HepG2 (cell line): ENCODE measurements around the gene CASP7. TPM values are rescaled to one million over a fixed set of nuclear protein-coding genes. Genes with fewer than 3 reads are reported as not detected.

Experiments
- CC2D1A ChIP-seq: sonication (generic); formaldehyde crosslinking; IDR thresholded peaks from 2 replicates; pipeline ENCODE4 v1.8.1; 2023; ENCODE audit warnings: mild to moderate bottlenecking, missing genetic modification reagents
- CENPT ChIP-seq: sonication (generic); formaldehyde crosslinking; IDR thresholded peaks from 2 replicates; pipeline ENCODE4 v1.8.0; 2022; ENCODE audit warnings: low read depth, mild to moderate bottlenecking, moderate library complexity, missing genetic modification reagents
- CHD4 ChIP-seq: fragments of 200-600 bp; sonication (generic); IDR thresholded peaks from 2 replicates; pipeline ENCODE4 v1.7.0; 2017; ENCODE audit warnings: mild to moderate bottlenecking, low read length, borderline replicate concordance
- FIP1L1 ChIP-seq: fragments of 200-400 bp; formaldehyde crosslinking; IDR thresholded peaks from 2 replicates; pipeline ENCODE4 v1.6.1; 2018; ENCODE audit warnings: low read depth, mild to moderate bottlenecking, low read length, moderate library complexity, borderline replicate concordance; ENCODE audit not compliant: insufficient read depth
- KLF9 ChIP-seq: IDR thresholded peaks from 2 replicates; pipeline ENCODE4 v1.6.1; 2016; ENCODE audit warnings: low read depth
- MEIS1 ChIP-seq: sonication (generic); formaldehyde crosslinking; IDR thresholded peaks from 2 replicates; pipeline ENCODE4 v1.9.0; 2021; ENCODE audit warnings: mild to moderate bottlenecking, missing genetic modification reagents, moderate library complexity, borderline replicate concordance
- NFKBIZ ChIP-seq: IDR thresholded peaks from 2 replicates; pipeline ENCODE4 v1.6.1; 2018; ENCODE audit warnings: missing genetic modification reagents, missing compliant biosample characterization
- POLR2G ChIP-seq: fragments of 200-400 bp; formaldehyde crosslinking; IDR thresholded peaks from 2 replicates; pipeline ENCODE4 v1.6.1; 2018; ENCODE audit warnings: mild to moderate bottlenecking, low read depth, low read length, moderate library complexity
- SRSF4 ChIP-seq: fragments of 200-400 bp; formaldehyde crosslinking; IDR thresholded peaks from one replicate; pipeline ENCODE4 v1.6.1; 2018; ENCODE audit warnings: mild to moderate bottlenecking, low read depth, low read length, moderate library complexity; ENCODE audit not compliant: poor library complexity, severe bottlenecking
- TSC22D2 ChIP-seq: sonication (generic); formaldehyde crosslinking; IDR thresholded peaks from 2 replicates; pipeline ENCODE4 v1.5.1; 2020; ENCODE audit warnings: missing genetic modification reagents, mild to moderate bottlenecking, borderline replicate concordance
- U2AF2 ChIP-seq: fragments of 200-400 bp; formaldehyde crosslinking; IDR thresholded peaks from 2 replicates; pipeline ENCODE4 v1.6.1; 2017; ENCODE audit warnings: low read depth, mild to moderate bottlenecking, low read length
- YEATS2 ChIP-seq: sonication (generic); formaldehyde crosslinking; IDR thresholded peaks from 2 replicates; pipeline ENCODE4 v1.4.0; 2020; ENCODE audit warnings: missing genetic modification reagents, borderline replicate concordance
- ZNF549 ChIP-seq: sonication (generic); formaldehyde crosslinking; IDR thresholded peaks from 2 replicates; pipeline ENCODE4 v1.5.0; 2020; ENCODE audit warnings: missing genetic modification reagents
- ZNF777 ChIP-seq: sonication (generic); formaldehyde crosslinking; IDR thresholded peaks from 2 replicates; pipeline ENCODE4 v1.4.0; 2020; ENCODE audit warnings: missing genetic modification reagents
- ZSCAN22 ChIP-seq: sonication (generic); formaldehyde crosslinking; IDR thresholded peaks from 2 replicates; pipeline ENCODE4 v1.4.0; 2020; ENCODE audit warnings: mild to moderate bottlenecking, missing genetic modification reagents
- ZSCAN9 ChIP-seq: IDR thresholded peaks from 2 replicates; pipeline ENCODE4 v1.6.1; 2016; ENCODE audit warnings: borderline replicate concordance
- polyA plus RNA-seq, 8 experiments: library from polyadenylated mRNA; depleted of rRNA in 3 of 8; stranded (reverse) in 7 of 8; unstranded in 1 of 8; fragments of >200 nt; fragmentation: Illumina TruSeq in 4 of 8; extraction: Trizol in 4 of 8; gene quantifications; 2 replicates each; pipeline versions ENCODE4 v1.2.1 to v1.2.3, GENCODE V29; 2011 to 2016; ENCODE audit warnings: low read depth in 4 of 8, missing spikeins in 1 of 8, mixed read lengths in 1 of 8; ENCODE audit not compliant: insufficient read depth in 1 of 8
- total RNA-seq, 5 experiments: library from RNA; depleted of rRNA; stranded (reverse); fragments of >200 nt; fragmentation: Illumina TruSeq; extraction: Trizol; gene quantifications; 2 replicates each; pipeline ENCODE4 v1.2.3, GENCODE V29; 2016; ENCODE audit warnings: low read depth in 1 of 5
- TF ChIP-seq, protein P1 (sequence below): sonication (generic); formaldehyde crosslinking; IDR thresholded peaks from 2 replicates; pipeline ENCODE4 v1.8.1; 2023; ENCODE audit warnings: mild to moderate bottlenecking, missing genetic modification reagents, borderline replicate concordance
- TF ChIP-seq, protein P2 (sequence below): sonication (generic); formaldehyde crosslinking; conservative IDR thresholded peaks from 2 replicates; pipeline ENCODE4 v1.8.0; 2022; ENCODE audit warnings: mild to moderate bottlenecking, moderate library complexity, missing genetic modification reagents
- TF ChIP-seq, protein P3 (sequence below), 2 experiments: sonication (generic) in 1 of 2; formaldehyde crosslinking in 1 of 2; IDR thresholded peaks; 2 replicates each; pipeline versions ENCODE4 v1.6.1 to v1.9.0; 2014 to 2022; ENCODE audit warnings: antibody characterized with exemption in 1 of 2, borderline replicate concordance in 1 of 2, inconsistent platforms in 1 of 2, low read depth in 1 of 2, missing genetic modification reagents in 1 of 2

Gene CASP7
- total and polyA plus RNA-seq, 2 of the 13 experiments (the other 11 are each of a cell fraction or from before 2014, with no cell fraction given): 11.9 to 39.3 TPM

DNA sequence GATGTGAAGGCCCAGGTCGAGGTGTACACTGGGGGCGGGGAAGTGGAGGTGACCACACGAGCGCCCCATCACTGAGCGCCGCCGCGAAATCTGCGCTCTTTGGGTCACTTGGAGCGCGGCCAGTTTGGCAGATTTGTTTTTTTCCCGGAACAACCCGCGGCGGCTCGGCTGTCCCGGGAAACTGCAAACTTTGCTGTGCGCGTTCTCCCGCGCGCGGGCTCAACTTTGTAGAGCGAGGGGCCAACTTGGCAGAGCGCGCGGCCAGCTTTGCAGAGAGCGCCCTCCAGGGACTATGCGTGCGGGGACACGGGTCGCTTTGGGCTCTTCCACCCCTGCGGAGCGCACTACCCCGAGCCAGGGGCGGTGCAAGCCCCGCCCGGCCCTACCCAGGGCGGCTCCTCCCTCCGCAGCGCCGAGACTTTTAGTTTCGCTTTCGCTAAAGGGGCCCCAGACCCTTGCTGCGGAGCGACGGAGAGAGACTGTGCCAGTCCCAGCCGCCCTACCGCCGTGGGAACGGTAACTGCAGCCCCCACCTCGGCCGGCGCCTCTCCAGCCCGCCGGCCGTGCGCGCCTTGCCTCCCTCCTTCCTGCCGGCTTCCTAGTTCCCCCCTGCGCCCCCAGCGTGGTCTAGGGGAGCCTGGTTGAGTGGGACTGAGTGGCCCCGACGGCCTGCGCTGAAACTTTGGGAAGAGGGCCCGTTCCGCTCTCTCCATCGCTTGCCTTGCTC is at the start of gene CASP7 (continued):
- TF ChIP-seq ZNF549: no peak
- TF ChIP-seq U2AF2: no peak
- TF ChIP-seq YEATS2 (CRISPR knock-in tag): peak; percentile 65; the same call in 1 of the 2 replicates
- TF ChIP-seq ZNF777 (CRISPR knock-in tag): 0 out of 2 replicates have a peak, but pooled peaks have one; percentile 91
- TF ChIP-seq KLF9 (CRISPR knock-in tag): no peak
- no peak for TF ChIP-seq CHD4
- TF ChIP-seq CC2D1A (CRISPR knock-in tag): no peak
- peak; percentile 44; the same call in 1 of the 2 replicates for TF ChIP-seq TSC22D2 (CRISPR knock-in tag)
- TF ChIP-seq SRSF4: no peak
- TF ChIP-seq, protein P1, sequence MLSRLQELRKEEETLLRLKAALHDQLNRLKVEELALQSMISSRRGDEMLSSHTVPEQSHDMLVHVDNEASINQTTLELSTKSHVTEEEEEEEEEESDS: no peak
- peak; percentile 17; the same call in 1 of the 2 replicates for TF ChIP-seq ZSCAN9 (CRISPR knock-in tag)
- TF ChIP-seq NFKBIZ: no peak
- TF ChIP-seq ZSCAN22: no peak
- no peak for TF ChIP-seq MEIS1 (CRISPR knock-in tag)
- TF ChIP-seq, protein P2, sequence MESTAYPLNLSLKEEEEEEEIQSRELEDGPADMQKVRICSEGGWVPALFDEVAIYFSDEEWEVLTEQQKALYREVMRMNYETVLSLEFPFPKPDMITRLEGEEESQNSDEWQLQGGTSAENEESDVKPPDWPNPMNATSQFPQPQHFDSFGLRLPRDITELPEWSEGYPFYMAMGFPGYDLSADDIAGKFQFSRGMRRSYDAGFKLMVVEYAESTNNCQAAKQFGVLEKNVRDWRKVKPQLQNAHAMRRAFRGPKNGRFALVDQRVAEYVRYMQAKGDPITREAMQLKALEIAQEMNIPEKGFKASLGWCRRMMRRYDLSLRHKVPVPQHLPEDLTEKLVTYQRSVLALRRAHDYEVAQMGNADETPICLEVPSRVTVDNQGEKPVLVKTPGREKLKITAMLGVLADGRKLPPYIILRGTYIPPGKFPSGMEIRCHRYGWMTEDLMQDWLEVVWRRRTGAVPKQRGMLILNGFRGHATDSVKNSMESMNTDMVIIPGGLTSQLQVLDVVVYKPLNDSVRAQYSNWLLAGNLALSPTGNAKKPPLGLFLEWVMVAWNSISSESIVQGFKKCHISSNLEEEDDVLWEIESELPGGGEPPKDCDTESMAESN: no peak
- TF ChIP-seq FIP1L1: no peak
- peak; percentile 20; the same call in 1 of the 2 replicates for TF ChIP-seq CENPT
- peak; percentile 73 for TF ChIP-seq POLR2G
- TF ChIP-seq, protein P3, sequence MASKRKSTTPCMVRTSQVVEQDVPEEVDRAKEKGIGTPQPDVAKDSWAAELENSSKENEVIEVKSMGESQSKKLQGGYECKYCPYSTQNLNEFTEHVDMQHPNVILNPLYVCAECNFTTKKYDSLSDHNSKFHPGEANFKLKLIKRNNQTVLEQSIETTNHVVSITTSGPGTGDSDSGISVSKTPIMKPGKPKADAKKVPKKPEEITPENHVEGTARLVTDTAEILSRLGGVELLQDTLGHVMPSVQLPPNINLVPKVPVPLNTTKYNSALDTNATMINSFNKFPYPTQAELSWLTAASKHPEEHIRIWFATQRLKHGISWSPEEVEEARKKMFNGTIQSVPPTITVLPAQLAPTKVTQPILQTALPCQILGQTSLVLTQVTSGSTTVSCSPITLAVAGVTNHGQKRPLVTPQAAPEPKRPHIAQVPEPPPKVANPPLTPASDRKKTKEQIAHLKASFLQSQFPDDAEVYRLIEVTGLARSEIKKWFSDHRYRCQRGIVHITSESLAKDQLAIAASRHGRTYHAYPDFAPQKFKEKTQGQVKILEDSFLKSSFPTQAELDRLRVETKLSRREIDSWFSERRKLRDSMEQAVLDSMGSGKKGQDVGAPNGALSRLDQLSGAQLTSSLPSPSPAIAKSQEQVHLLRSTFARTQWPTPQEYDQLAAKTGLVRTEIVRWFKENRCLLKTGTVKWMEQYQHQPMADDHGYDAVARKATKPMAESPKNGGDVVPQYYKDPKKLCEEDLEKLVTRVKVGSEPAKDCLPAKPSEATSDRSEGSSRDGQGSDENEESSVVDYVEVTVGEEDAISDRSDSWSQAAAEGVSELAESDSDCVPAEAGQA (IDR thresholded peaks at IDR 0.05; ENCODE audit: low read depth): no peak
- TF ChIP-seq, protein P3 (CRISPR knock-in tag; IDR thresholded peaks at IDR 0.05; ENCODE audit: borderline replicate concordance): no peak
